ENCODE measurements around the gene PAM. TPM values are rescaled to one million over a fixed set of nuclear protein-coding genes. Genes with fewer than 3 reads are reported as not detected.

PAM gene
- total RNA-seq, 1 experiment from 2014 or later: 90.0 TPM

- no peaks in the 10 kb centered on the region for H3K36me3 ChIP-seq (ENCODE audit: low read depth, low read length)
- no peak overlapping the region for H3K4me3 ChIP-seq (ENCODE audit: low read length)
- no peak overlapping the region for H2AFZ ChIP-seq (ENCODE audit: low read length)
- H3K27ac ChIP-seq (ENCODE audit: low read length): peak overlapping the region; percentile 72
- no peaks in the 10 kb centered on the region for H3K27me3 ChIP-seq (ENCODE audit: low read length)
- TF ChIP-seq EZH2 (IDR thresholded peaks at IDR 0.05; ENCODE audit: low read length, unreplicated experiment): no peak
- no peak for TF ChIP-seq EZH2phosphoT487 (IDR thresholded peaks at IDR 0.05; ENCODE audit: borderline replicate concordance, low read length)
- no peak for TF ChIP-seq CTCF (conservative IDR thresholded peaks at IDR 0.05; ENCODE audit: low read depth, low read length)
- H3K79me2 ChIP-seq (ENCODE audit: low read length): no peaks in the 10 kb centered on the region
- peak overlapping the region; percentile 8 for H3K4me2 ChIP-seq (ENCODE audit: low read length)
- ATAC-seq: peak; percentile 97
- peaks cover 32% of the 10 kb centered on the region for H3K4me1 ChIP-seq (ENCODE audit: insufficient read depth, low read length)
- peak; percentile 77 for DNase-seq
- no TSS peak for BruUV-seq (replicated peaks)
- no peaks in the 10 kb centered on the region for H3F3A ChIP-seq (ENCODE audit: low read length, unreplicated experiment)
- intact Hi-C loops (cut with micrococcal nuclease): loop anchor here (2.0 kb wide), 1 partner anchor 34 kb away; no protein-coding TSS in a partner anchor
- POLR2A ChIA-PET (ENCODE audit: unreplicated experiment): no interaction called here
- no peaks in the 10 kb centered on the region for H3K9me2 ChIP-seq (replicated peaks; ENCODE audit: low read length)
- CTCF ChIA-PET: no interaction called here
- H3K9me3 ChIP-seq (ENCODE audit: low read length): no peaks in the 10 kb centered on the region
- no peaks in the 10 kb centered on the region for H4K20me1 ChIP-seq (ENCODE audit: low read length)
- peak overlapping the region; percentile 37 for H3K9ac ChIP-seq (ENCODE audit: low read length)
These were observed 131.5 kb downstream of the PAM start for GRCh38 chr5:102886586-102886985.

GRCh38 chr5:102888483-102888882, 133.4 kb downstream of the PAM start:
- intact Hi-C loops (cut with micrococcal nuclease): no loop called here
- Histone ChIP-seq H4K20me1 (ENCODE audit: low read length) (no peaks in the 10 kb centered on the region), H3F3A (ENCODE audit: low read length, unreplicated experiment) (no peaks in the 10 kb centered on the region), H3K9ac (ENCODE audit: low read length) (no peak overlapping the region), H3K36me3 (ENCODE audit: low read depth, low read length) (no peaks in the 10 kb centered on the region), H3K27ac (ENCODE audit: low read length) (no peak overlapping the region), H2AFZ (ENCODE audit: low read length) (no peak overlapping the region), H3K79me2 (ENCODE audit: low read length) (no peaks in the 10 kb centered on the region), H3K4me1 (ENCODE audit: insufficient read depth, low read length) (peaks cover 32% of the 10 kb centered on the region), H3K27me3 (ENCODE audit: low read length) (no peaks in the 10 kb centered on the region), H3K4me2 (ENCODE audit: low read length) (no peak overlapping the region), H3K4me3 (ENCODE audit: low read length) (no peak overlapping the region), H3K9me2 (replicated peaks; ENCODE audit: low read length) (no peaks in the 10 kb centered on the region), H3K9me3 (ENCODE audit: low read length) (no peaks in the 10 kb centered on the region)
- no peak for DNase-seq
- BruUV-seq (replicated peaks): no TSS peak
- ATAC-seq: no peak
- POLR2A ChIA-PET (ENCODE audit: unreplicated experiment): no interaction called here
- TF ChIP-seq CTCF (conservative IDR thresholded peaks at IDR 0.05; ENCODE audit: low read depth, low read length) (no peak), EZH2 (IDR thresholded peaks at IDR 0.05; ENCODE audit: low read length, unreplicated experiment) (no peak), EZH2phosphoT487 (IDR thresholded peaks at IDR 0.05; ENCODE audit: borderline replicate concordance, low read length) (no peak)
- CTCF ChIA-PET: no interaction called here

- H2AFZ ChIP-seq (ENCODE audit: low read length): no peak overlapping the region
- POLR2A ChIA-PET (ENCODE audit: unreplicated experiment): no interaction called here
- H3K27me3 ChIP-seq (ENCODE audit: low read length): no peaks in the 10 kb centered on the region
- no peaks in the 10 kb centered on the region for H3K9me2 ChIP-seq (replicated peaks; ENCODE audit: low read length)
- ATAC-seq (no peak), DNase-seq (no peak)
- H3K9me3 ChIP-seq (ENCODE audit: low read length): no peaks in the 10 kb centered on the region
- H3F3A ChIP-seq (ENCODE audit: low read length, unreplicated experiment): no peaks in the 10 kb centered on the region
- no peak for TF ChIP-seq CTCF (conservative IDR thresholded peaks at IDR 0.05; ENCODE audit: low read depth, low read length)
- no peak for TF ChIP-seq EZH2phosphoT487 (IDR thresholded peaks at IDR 0.05; ENCODE audit: borderline replicate concordance, low read length)
- no peak for TF ChIP-seq EZH2 (IDR thresholded peaks at IDR 0.05; ENCODE audit: low read length, unreplicated experiment)
- no TSS peak for BruUV-seq (replicated peaks)
- no peaks in the 10 kb centered on the region for H4K20me1 ChIP-seq (ENCODE audit: low read length)
- H3K4me3 ChIP-seq (ENCODE audit: low read length): no peak overlapping the region
- H3K79me2 ChIP-seq (ENCODE audit: low read length): no peaks in the 10 kb centered on the region
- H3K9ac ChIP-seq (ENCODE audit: low read length): no peak overlapping the region
- H3K4me2 ChIP-seq (ENCODE audit: low read length): no peak overlapping the region
- CTCF ChIA-PET: no interaction called here
- no peak overlapping the region for H3K27ac ChIP-seq (ENCODE audit: low read length)
- peaks cover 32% of the 10 kb centered on the region for H3K4me1 ChIP-seq (ENCODE audit: insufficient read depth, low read length)
- intact Hi-C loops (cut with micrococcal nuclease): no loop called here
- H3K36me3 ChIP-seq (ENCODE audit: low read depth, low read length): no peaks in the 10 kb centered on the region
These were observed 133.9 kb downstream of the PAM start for GRCh38 chr5:102889033-102889432.

Measured in PC-3 (cell line).